Ascending aorta (tissue), 2 donors: ENCODE results near the gene RELB. TPM values are rescaled to one million over a fixed set of nuclear protein-coding genes. Genes with fewer than 3 reads are reported as not detected.

ENCODE experiments used
- DNase-seq, 2 donors: peaks; one replicate each; pipeline ENCODE4 v3.0.0-alpha.2; 2019; ENCODE audit warnings: low spot score in 2 of 2
- H3K27ac ChIP-seq, 2 donors: fragments of 200-600 bp; sonication (generic); one replicate each; pipeline ENCODE4 v1.5.1; 2016 to 2017; ENCODE audit warnings: mild to moderate bottlenecking in 1 of 2
- H3K27me3 ChIP-seq: fragments of 200-600 bp; sonication (generic); one replicate; pipeline ENCODE4 v1.5.1; 2017
- H3K36me3 ChIP-seq, 2 donors: fragments of 200-600 bp; sonication (generic); one replicate each; pipeline ENCODE4 v1.5.1; 2016
- H3K4me1 ChIP-seq, 2 donors: fragments of 200-600 bp; sonication (generic); one replicate each; pipeline ENCODE4 v1.5.1; 2016 to 2017; ENCODE audit warnings: mild to moderate bottlenecking in 1 of 2
- H3K4me3 ChIP-seq, 2 donors: fragments of 200-600 bp; sonication (generic); one replicate each; pipeline ENCODE4 v1.5.1; 2016 to 2017; ENCODE audit warnings: mild to moderate bottlenecking in 1 of 2
- H3K9me3 ChIP-seq, 2 donors: fragments of 200-600 bp; sonication (generic); one replicate each; pipeline ENCODE4 v1.5.1; 2016
- CTCF ChIP-seq, 3 experiments: fragments of 200-600 bp in 2 of 3; fragments of 450-650 bp in 1 of 3; sonication (generic) in 2 of 3; IDR thresholded peaks; one replicate each; pipeline ENCODE4 v1.5.1; 2016 to 2019; ENCODE audit warnings: antibody characterized with exemption in 3 of 3, mild to moderate bottlenecking in 1 of 3, moderate library complexity in 1 of 3
- intact Hi-C: fragments of 100-400 bp; cut with DNase I; formaldehyde crosslinking; loops from one replicate; pipeline ENCODE4 v1.15.1; 2023
- total RNA-seq: library from RNA; depleted of rRNA; stranded (reverse); fragments of >200 nt; gene quantifications from one replicate; pipeline ENCODE4 v1.1.0, GENCODE V29; 2016

Gene RELB
- total RNA-seq, 1 donor from 2014 or later: 8.7 TPM

- H3K27me3 ChIP-seq: no peaks in the 10 kb centered on the region
- no peak overlapping the region for H3K4me3 ChIP-seq
- no peak for TF ChIP-seq CTCF (IDR thresholded peaks at IDR 0.05)
- intact Hi-C loops: loop anchor here (2.0 to 5.0 kb wide), 3 partner anchors 35 to 175 kb away; partner anchors contain the start of genes BLOC1S3, CLASRP and TRAPPC6A
- peaks cover 0 to 5% of the 10 kb centered on the region in 2 donors for H3K4me1 ChIP-seq
- DNase-seq: no peak
- H3K27ac ChIP-seq: no peak overlapping the region
- no peaks in the 10 kb centered on the region for H3K9me3 ChIP-seq
- peaks cover 3 to 9% of the 10 kb centered on the region in 2 donors for H3K36me3 ChIP-seq
Measured at GRCh38 chr19:45003485-45003884, 2.2 kb downstream of the RELB start.

- Histone ChIP-seq H3K27ac (no peak overlapping the region), H3K4me3 (no peak overlapping the region), H3K4me1 (peaks cover 0 to 5% of the 10 kb centered on the region in 2 donors), H3K9me3 (no peaks in the 10 kb centered on the region), H3K36me3 (peaks cover 3 to 9% of the 10 kb centered on the region in 2 donors), H3K27me3 (no peaks in the 10 kb centered on the region)
- intact Hi-C loops: no loop called here
- no peak for DNase-seq
- TF ChIP-seq CTCF (IDR thresholded peaks at IDR 0.05): no peak
Measured at GRCh38 chr19:45005787-45006186, 4.5 kb downstream of the RELB start.

GRCh38 chr19:45008552-45008951 lies 7.3 kb downstream of the RELB start:
- intact Hi-C loops: no loop called here
- Histone ChIP-seq H3K36me3 (peaks cover 13 to 21% of the 10 kb centered on the region in 2 donors), H3K27me3 (no peaks in the 10 kb centered on the region), H3K4me3 (no peak overlapping the region), H3K9me3 (no peaks in the 10 kb centered on the region), H3K4me1 (no peaks in the 10 kb centered on the region), H3K27ac (no peak overlapping the region)
- no peak for TF ChIP-seq CTCF (IDR thresholded peaks at IDR 0.05)
- no peak for DNase-seq

GRCh38 chr19:45009625-45010255 lies 8.5 kb downstream of the RELB start:
- Histone ChIP-seq H3K27me3 (no peaks in the 10 kb centered on the region), H3K4me3 (no peak overlapping the region), H3K27ac (no peak overlapping the region), H3K36me3 (peaks cover 13 to 16% of the 10 kb centered on the region in 2 donors), H3K4me1 (no peaks in the 10 kb centered on the region), H3K9me3 (no peaks in the 10 kb centered on the region)
- TF ChIP-seq CTCF (IDR thresholded peaks at IDR 0.05): no peak
- intact Hi-C loops: loop anchor here (10.0 kb wide), 1 partner anchor 235 kb away; the partner anchor contains the start of gene EXOC3L2
- no peak for DNase-seq

- no peak for DNase-seq
- Histone ChIP-seq H3K36me3 (peaks cover 13 to 16% of the 10 kb centered on the region in 2 donors), H3K27ac (no peak overlapping the region), H3K9me3 (no peaks in the 10 kb centered on the region), H3K4me3 (no peak overlapping the region), H3K27me3 (no peaks in the 10 kb centered on the region), H3K4me1 (no peaks in the 10 kb centered on the region)
- intact Hi-C loops: loop anchor here (10.0 kb wide), 1 partner anchor 234 kb away; the partner anchor contains the start of gene EXOC3L2
- TF ChIP-seq CTCF (IDR thresholded peaks at IDR 0.05): no peak
Measured at GRCh38 chr19:45010306-45010705, 9.0 kb downstream of the RELB start.
